Lung (tissue), 12 donors: Measurements from ENCODE around the gene GPBAR1. TPM values are rescaled to one million over a fixed set of nuclear protein-coding genes. Genes with fewer than 3 reads are reported as not detected.

Source experiments
- ATAC-seq: fragments of 200-7000 bp; cut with Tn5 transposase; one replicate; pipeline ENCODE4 v1.9.1; 2020; ENCODE audit warnings: moderate number of reproducible peaks; ENCODE audit not compliant: insufficient read depth, low FRiP score
- DNase-seq, 3 donors: peaks; one replicate each; pipeline ENCODE4 v3.0.0-alpha.2; 2013 to 2017
- H3K27ac ChIP-seq, 2 donors: one replicate each; pipeline ENCODE4 v1.5.1; 2013; ENCODE audit warnings: mild to moderate bottlenecking in 2 of 2, moderate library complexity in 2 of 2, control low read depth in 1 of 2, inconsistent platforms in 1 of 2, low read depth in 1 of 2, low read length in 1 of 2
- H3K27me3 ChIP-seq, 3 donors: one replicate each; pipeline ENCODE4 v1.5.1; 2013; ENCODE audit warnings: low read length in 2 of 3; ENCODE audit not compliant: control insufficient read depth in 3 of 3, insufficient read depth in 3 of 3
- H3K36me3 ChIP-seq, 4 donors: one replicate each; pipeline ENCODE4 v1.5.1; 2013; ENCODE audit warnings: low read length in 4 of 4, mild to moderate bottlenecking in 1 of 4, moderate library complexity in 1 of 4; ENCODE audit not compliant: control insufficient read depth in 4 of 4, insufficient read depth in 4 of 4
- H3K4me1 ChIP-seq, 5 donors: one replicate each; pipeline ENCODE4 v1.5.1; 2013; ENCODE audit warnings: low read length in 5 of 5, mild to moderate bottlenecking in 2 of 5, moderate library complexity in 1 of 5; ENCODE audit not compliant: control insufficient read depth in 5 of 5, insufficient read depth in 5 of 5
- H3K4me3 ChIP-seq: one replicate; pipeline ENCODE4 v1.5.1; 2013; ENCODE audit warnings: mild to moderate bottlenecking, control low read depth, moderate library complexity
- H3K9ac ChIP-seq, 2 donors: one replicate each; pipeline ENCODE4 v1.5.1; 2013; ENCODE audit warnings: low read length in 2 of 2, control low read depth in 1 of 2; ENCODE audit not compliant: insufficient read depth in 1 of 2
- H3K9me3 ChIP-seq, 4 donors: one replicate each; pipeline ENCODE4 v1.5.1; 2013; ENCODE audit warnings: low read length in 3 of 4, mild to moderate bottlenecking in 1 of 4, moderate library complexity in 1 of 4; ENCODE audit not compliant: control insufficient read depth in 4 of 4, insufficient read depth in 3 of 4
- WGBS, 2 donors: extraction: QIAGEN DNeasy Blood & Tissue Kit; methylation state at CpG; one replicate each; pipeline ENCODE4 v1.1.7; 2013; 5-methylcytosine and 5-hydroxymethylcytosine counted together
- polyA plus RNA-seq, 2 donors: library from polyadenylated mRNA; stranded (reverse); fragments of 200-250 nt; gene quantifications; one replicate each; pipeline ENCODE4 v1.2.1, GENCODE V29; 2013
- total RNA-seq, 2 donors: library from RNA; depleted of rRNA in 1 of 2; stranded (reverse); fragments of >200 nt in 1 of 2; gene quantifications; one replicate each; pipeline ENCODE4 v1.2.1, GENCODE V29; 2014 to 2021
- TF ChIP-seq, protein P1 (sequence below): IDR thresholded peaks from 2 replicates; pipeline ENCODE4 v1.5.1; 2012; ENCODE audit warnings: mild to moderate bottlenecking; ENCODE audit errors: control extremely low read depth, extremely low read depth
- donor health status: control.
- donor health status: control.
- donor health status: Bipolar disorder and iron deficiency.
- donor health status: healthy.
- donor health status: DM: yes; HTN: yes; CAD: no.

The GPBAR1 gene
- total and polyA plus RNA-seq, 4 donors = 0.60 to 3.3 (median 2.1) TPM

DNA sequence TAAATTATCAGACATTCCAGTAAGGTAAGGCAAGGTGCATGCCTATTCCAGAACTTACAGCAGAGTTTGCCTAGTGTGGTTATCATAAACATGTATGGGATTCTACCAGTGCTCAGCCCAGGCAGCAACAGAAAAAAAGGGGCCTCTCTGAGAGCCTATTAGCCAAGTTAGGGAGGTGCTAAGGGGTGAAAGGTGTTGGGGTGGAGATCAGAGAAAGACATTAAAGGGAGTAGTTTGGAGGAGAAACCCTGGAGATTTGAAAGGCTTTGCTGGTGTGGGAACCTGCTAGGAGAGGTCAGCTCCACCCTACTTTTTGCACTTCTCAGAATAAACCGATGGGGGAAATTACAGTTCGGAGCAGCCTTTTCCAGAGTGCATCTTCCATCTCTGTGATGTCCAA lies 40.9 kb upstream of the GPBAR1 start:
- H3K4me1 ChIP-seq = peaks cover 0 to 49% (median 17%) of the 10 kb centered on the region in 5 donors
- no peak overlapping the region for H3K4me3 ChIP-seq
- peak overlapping the region in 1 of 2 donors; percentile 37 for H3K27ac ChIP-seq
- H3K9me3 ChIP-seq = no peaks in the 10 kb centered on the region
- no peak overlapping the region for H3K9ac ChIP-seq
- TF ChIP-seq, protein P1, sequence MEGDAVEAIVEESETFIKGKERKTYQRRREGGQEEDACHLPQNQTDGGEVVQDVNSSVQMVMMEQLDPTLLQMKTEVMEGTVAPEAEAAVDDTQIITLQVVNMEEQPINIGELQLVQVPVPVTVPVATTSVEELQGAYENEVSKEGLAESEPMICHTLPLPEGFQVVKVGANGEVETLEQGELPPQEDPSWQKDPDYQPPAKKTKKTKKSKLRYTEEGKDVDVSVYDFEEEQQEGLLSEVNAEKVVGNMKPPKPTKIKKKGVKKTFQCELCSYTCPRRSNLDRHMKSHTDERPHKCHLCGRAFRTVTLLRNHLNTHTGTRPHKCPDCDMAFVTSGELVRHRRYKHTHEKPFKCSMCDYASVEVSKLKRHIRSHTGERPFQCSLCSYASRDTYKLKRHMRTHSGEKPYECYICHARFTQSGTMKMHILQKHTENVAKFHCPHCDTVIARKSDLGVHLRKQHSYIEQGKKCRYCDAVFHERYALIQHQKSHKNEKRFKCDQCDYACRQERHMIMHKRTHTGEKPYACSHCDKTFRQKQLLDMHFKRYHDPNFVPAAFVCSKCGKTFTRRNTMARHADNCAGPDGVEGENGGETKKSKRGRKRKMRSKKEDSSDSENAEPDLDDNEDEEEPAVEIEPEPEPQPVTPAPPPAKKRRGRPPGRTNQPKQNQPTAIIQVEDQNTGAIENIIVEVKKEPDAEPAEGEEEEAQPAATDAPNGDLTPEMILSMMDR = no peak
- no peaks in the 10 kb centered on the region for H3K27me3 ChIP-seq
- ATAC-seq (no peak), DNase-seq (no peak)
- H3K36me3 ChIP-seq = peaks cover 2 to 15% (median 4%) of the 10 kb centered on the region in 4 donors
- 29 to 39% methylated on average over 2 of the region's 2 CpGs for WGBS, 2 donors

DNA sequence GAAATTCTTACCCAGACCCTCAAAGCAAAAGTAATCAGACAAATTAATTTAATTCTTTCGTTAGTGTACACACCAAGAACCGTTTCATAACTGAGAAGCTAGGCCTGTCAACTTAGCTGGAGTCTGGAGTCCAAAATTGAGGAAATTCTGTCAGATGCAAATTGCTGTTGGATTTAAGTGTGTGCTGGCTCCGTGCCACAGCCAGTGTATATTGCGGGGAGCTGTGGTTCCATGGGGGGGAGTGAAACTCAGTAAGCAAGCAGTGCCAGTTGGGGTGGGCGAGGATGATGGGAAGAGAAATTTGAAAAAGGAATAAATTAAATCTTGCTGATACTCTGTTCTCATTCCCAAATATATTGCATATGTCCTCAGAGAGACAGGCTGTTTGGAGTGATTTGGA lies 39.8 kb upstream of the GPBAR1 start:
- no peaks in the 10 kb centered on the region for H3K9me3 ChIP-seq
- DNase-seq (no peak), ATAC-seq (no peak)
- H3K27me3 ChIP-seq = no peaks in the 10 kb centered on the region
- H3K9ac ChIP-seq = no peak overlapping the region
- TF ChIP-seq, protein P1 = no peak
- no peak overlapping the region for H3K27ac ChIP-seq
- H3K4me1 ChIP-seq = peaks cover 0 to 47% (median 16%) of the 10 kb centered on the region in 5 donors
- WGBS, 2 donors = 28 to 38% methylated on average over 5 of the region's 5 CpGs
- no peak overlapping the region for H3K4me3 ChIP-seq
- H3K36me3 ChIP-seq = peaks cover 3 to 23% (median 4%) of the 10 kb centered on the region in 4 donors

- Histone ChIP-seq H3K27me3 (no peaks in the 10 kb centered on the region), H3K27ac (no peak overlapping the region), H3K36me3 (peaks cover 8 to 34% (median 11%) of the 10 kb centered on the region in 4 donors), H3K4me3 (no peak overlapping the region), H3K9me3 (no peaks in the 10 kb centered on the region), H3K9ac (no peak overlapping the region), H3K4me1 (peaks cover 0 to 43% (median 13%) of the 10 kb centered on the region in 5 donors)
- ATAC-seq (no peak), DNase-seq (no peak)
- 66 to 67% methylated on average over 5 of the region's 5 CpGs for WGBS, 2 donors
- TF ChIP-seq, protein P1 = no peak
Observed at GRCh38 chr2:218223046-218223445, 37.8 kb upstream of the GPBAR1 start.

- peaks cover 13 to 34% (median 17%) of the 10 kb centered on the region in 4 donors for H3K36me3 ChIP-seq
- TF ChIP-seq, protein P1 = no peak
- no peak for ATAC-seq
- H3K4me3 ChIP-seq = no peak overlapping the region
- DNase-seq = no peak
- 66 to 70% methylated on average over 1 of the region's 1 CpG for WGBS, 2 donors
- H3K4me1 ChIP-seq = peaks cover 0 to 39% (median 5%) of the 10 kb centered on the region in 5 donors
- no peaks in the 10 kb centered on the region for H3K27me3 ChIP-seq
- H3K9ac ChIP-seq = no peak overlapping the region
- H3K9me3 ChIP-seq = no peaks in the 10 kb centered on the region
- no peak overlapping the region for H3K27ac ChIP-seq
Observed at GRCh38 chr2:218224186-218224585, 36.6 kb upstream of the GPBAR1 start.
